Coronary artery (tissue), 2 donors: ENCODE measurements around the gene TXNIP.
A peak's percentile ranks its signal among the peaks of the same experiment; 100 is the strongest.

Experiments
- DNase-seq: peaks from one replicate; pipeline ENCODE4 v3.0.0-alpha.2; 2017; ENCODE audit warnings: low spot score
- H3K27ac ChIP-seq, 2 donors: fragments of 200-600 bp; sonication (generic); one replicate each; pipeline ENCODE4 v1.5.1; 2016 to 2019
- H3K4me3 ChIP-seq: fragments of 200-600 bp; sonication (generic); 2 replicates; pipeline ENCODE4 v1.5.1; 2016; ENCODE audit warnings: mild to moderate bottlenecking, moderate library complexity
- CTCF ChIP-seq: fragments of 200-600 bp; sonication (generic); IDR thresholded peaks from one replicate; pipeline ENCODE4 v1.5.1; 2019; ENCODE audit warnings: antibody characterized with exemption

TXNIP gene

GRCh38 chr1:145990249-145990855 lies 6.0 kb downstream of the TXNIP start:
- Histone ChIP-seq H3K4me3 (no peak overlapping the region), H3K27ac (peak overlapping the region in 1 of 2 donors; percentile 99)
- TF ChIP-seq CTCF = no peak
- DNase-seq = peak; percentile 70

- peak; percentile 26 for DNase-seq
- Histone ChIP-seq H3K4me3 (no peak overlapping the region), H3K27ac (peak overlapping the region in 1 of 2 donors; percentile 60)
- TF ChIP-seq CTCF = no peak
Observed at GRCh38 chr1:145988773-145989172, 7.6 kb downstream of the TXNIP start.

GRCh38 chr1:145987926-145988325 lies 8.5 kb downstream of the TXNIP start:
- TF ChIP-seq CTCF = no peak
- Histone ChIP-seq H3K4me3 (no peak overlapping the region), H3K27ac (peak overlapping the region in 1 of 2 donors; percentile 20)
- peak; percentile 14 for DNase-seq

GRCh38 chr1:145986551-145986950 lies 9.8 kb downstream of the TXNIP start:
- H3K4me3 ChIP-seq = no peak overlapping the region
- no peak for DNase-seq
- peak overlapping the region; percentile 53 to 87 for H3K27ac ChIP-seq
- no peak for TF ChIP-seq CTCF

GRCh38 chr1:145985502-145986439 lies 10.6 kb downstream of the TXNIP start:
- peak; percentile 73 for DNase-seq
- TF ChIP-seq CTCF = no peak
- H3K4me3 ChIP-seq = peak overlapping the region; percentile 58
- H3K27ac ChIP-seq = peak overlapping the region; percentile 87 to 95

GRCh38 chr1:145985129-145985501 lies 11.3 kb downstream of the TXNIP start:
- TF ChIP-seq CTCF = no peak
- H3K4me3 ChIP-seq = peak overlapping the region; percentile 58
- H3K27ac ChIP-seq = peak overlapping the region; percentile 87 to 95
- DNase-seq = peak; percentile 72
